GM20000 (cell line): ENCODE results near the gene NOXA1.

Experiments used
- DNase-seq: peaks from one replicate; pipeline ENCODE4 v3.0.0; 2012; ENCODE audit warnings: low spot score
- TF ChIP-seq, protein P1 (sequence below): IDR thresholded peaks from 2 replicates; pipeline ENCODE4 v1.5.1; 2012; ENCODE audit warnings: mild to moderate bottlenecking, control low read depth; ENCODE audit errors: extremely low read depth, missing control alignments

NOXA1 gene

DNA sequence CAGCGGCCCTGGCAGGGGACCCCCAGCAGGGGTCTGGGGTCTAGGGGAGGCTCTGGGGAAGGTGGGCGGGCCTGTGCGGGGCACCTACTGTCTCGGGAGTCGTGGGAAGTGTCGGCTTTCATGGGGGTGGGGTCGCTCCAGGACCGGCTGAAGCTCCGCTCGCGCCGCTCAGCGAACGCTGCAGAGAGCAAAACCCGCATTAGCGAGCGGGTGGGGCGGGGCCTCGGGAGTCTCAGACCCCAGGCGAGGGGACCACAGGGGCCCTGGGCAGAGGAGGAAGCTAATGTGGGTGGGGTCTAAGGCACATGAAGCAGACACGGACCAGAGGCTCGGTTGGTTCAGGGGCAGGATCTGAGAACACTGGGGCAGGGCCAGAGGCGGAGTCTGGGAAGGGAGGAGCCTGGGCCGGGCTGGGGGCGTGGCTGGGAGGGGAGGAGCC, 30.5 kb downstream of the NOXA1 start:
- peak; percentile 96 for DNase-seq
- TF ChIP-seq, protein P1, sequence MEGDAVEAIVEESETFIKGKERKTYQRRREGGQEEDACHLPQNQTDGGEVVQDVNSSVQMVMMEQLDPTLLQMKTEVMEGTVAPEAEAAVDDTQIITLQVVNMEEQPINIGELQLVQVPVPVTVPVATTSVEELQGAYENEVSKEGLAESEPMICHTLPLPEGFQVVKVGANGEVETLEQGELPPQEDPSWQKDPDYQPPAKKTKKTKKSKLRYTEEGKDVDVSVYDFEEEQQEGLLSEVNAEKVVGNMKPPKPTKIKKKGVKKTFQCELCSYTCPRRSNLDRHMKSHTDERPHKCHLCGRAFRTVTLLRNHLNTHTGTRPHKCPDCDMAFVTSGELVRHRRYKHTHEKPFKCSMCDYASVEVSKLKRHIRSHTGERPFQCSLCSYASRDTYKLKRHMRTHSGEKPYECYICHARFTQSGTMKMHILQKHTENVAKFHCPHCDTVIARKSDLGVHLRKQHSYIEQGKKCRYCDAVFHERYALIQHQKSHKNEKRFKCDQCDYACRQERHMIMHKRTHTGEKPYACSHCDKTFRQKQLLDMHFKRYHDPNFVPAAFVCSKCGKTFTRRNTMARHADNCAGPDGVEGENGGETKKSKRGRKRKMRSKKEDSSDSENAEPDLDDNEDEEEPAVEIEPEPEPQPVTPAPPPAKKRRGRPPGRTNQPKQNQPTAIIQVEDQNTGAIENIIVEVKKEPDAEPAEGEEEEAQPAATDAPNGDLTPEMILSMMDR: no peak

DNA sequence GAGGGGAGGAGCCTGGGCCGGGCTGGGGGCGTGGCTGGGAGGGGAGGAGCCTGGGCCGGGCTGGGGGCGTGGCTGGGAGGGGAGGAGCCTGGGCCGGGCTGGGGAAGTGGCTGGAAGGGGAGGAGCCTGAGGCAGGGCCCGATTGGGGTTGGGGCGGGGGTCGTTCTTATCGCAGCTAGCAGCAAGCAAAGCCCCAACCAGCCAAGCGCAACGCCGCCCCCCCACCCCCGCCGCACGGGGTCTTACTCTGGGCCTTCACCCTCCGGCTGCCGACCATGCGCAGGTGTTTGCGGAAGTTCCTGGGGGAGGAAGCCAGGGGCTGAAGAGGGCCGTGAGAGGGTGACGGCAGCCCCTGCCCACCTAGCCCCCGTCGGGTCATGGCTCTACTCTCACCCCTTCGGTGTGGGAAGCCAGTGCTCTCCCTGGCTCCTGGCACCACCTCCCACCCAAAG, 31.0 kb downstream of the NOXA1 start:
- DNase-seq: peak; percentile 81

DNA sequence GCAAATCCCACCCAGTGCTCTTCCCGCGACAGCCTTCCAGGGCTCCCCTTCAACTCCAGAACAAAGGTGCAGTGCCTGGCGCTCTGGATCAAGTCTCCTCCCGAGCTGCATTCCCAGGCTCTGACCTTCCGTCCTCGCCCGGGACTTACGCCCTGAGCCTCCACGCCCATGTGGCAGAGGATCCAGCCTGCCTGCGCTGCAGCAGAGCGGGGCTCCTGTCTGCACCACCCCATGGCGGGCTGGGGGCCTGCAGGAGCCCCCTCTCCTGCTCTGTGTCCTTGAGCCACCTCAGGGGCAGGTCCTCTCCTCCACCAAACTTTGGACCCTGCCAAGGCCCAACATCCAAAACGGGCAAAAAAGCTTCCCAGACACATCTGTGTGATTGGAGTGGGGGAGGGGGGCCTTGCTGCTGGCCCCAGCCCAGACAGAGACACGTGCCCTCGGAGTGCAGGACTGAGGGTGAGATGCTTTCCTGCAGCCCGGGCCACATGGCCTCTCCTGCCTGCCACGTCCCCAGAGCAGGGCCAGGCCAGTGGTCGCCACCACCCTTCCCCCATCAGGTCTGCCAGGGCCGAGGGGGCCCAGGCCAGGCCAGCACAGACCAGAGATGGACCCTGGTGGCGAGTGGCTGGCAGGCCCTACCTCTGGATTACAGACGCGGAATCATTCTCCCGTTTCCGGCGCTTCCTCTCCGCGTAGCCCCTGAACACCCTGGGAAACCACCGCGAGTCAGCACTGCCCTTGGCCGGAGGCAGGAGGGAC, 31.6 kb downstream of the NOXA1 start:
- TF ChIP-seq, protein P1: no peak
- DNase-seq: no peak

More for the DNA sequence above, 31.0 kb downstream of the NOXA1 start:
- TF ChIP-seq, protein P1: no peak

DNA sequence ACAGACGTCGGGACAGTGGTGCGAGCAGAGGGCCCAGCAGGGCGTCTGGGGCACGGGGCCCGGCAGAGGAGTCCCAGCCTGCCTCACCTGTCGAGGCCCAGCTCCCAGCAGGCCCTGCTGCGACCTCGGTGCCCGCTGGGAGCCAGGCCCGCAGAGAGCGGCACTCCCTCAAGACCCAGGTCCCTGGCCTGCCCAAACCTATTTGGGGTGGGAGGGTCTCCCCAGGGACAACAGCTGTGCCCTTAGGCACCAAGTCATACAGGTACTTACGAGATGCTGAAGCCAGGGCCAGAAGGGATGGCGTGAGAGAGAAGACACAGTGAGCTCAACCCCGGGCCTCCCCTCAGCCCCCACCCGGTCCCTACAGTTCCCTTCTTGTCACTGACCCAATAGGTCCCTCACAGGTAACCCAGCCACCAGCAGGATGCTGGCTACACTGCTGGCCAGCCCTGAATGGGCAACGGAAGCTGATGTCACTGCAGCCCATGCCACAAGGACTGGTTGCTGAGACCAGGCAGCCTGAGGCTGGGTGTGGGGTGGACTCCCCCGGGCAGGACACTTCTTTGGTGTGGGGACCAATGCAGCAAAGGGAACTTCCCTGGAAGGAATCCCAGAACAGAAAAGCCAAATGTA, 32.3 kb downstream of the NOXA1 start:
- DNase-seq: no peak
- TF ChIP-seq, protein P1: no peak

DNA sequence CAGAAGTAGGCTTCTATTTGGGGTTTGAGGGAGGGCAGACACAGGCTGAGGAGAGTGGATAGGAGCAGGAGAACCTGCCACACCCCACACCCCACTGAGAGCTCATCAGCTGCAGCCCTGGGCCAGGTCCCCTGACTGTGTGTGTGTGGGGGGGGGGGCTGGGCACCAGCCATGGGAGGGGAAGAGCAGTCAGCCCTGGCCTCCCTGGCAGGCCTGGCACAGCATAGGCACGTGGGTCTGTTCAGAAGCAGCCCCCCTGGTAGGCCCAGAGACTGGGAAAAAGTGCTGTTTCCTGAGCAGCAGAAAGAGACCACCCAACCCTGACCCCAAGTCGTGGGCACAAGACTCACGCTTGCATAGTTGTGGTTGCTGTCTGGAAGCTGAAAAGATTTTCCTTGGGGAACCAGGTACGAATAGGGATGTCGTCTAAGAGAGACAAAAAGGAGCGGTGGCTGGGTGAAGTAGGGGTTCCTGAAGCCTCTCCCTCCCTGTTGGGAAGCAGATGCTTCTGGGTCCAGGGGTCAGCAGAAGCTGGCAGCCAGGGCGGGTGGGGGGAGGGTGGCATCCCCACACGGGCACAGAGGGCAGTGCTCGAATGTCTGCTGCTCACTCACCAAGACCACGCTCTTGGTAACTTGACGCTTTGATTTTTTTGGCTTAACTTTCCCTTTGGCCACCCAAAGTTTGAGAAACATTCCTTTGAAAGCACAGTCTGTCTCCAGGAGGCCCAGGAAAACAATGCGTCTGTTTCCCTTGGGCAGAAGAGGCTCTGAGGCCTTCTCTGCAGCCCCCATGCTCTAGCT, 33.1 kb downstream of the NOXA1 start:
- no peak for DNase-seq
- TF ChIP-seq, protein P1: no peak

DNA sequence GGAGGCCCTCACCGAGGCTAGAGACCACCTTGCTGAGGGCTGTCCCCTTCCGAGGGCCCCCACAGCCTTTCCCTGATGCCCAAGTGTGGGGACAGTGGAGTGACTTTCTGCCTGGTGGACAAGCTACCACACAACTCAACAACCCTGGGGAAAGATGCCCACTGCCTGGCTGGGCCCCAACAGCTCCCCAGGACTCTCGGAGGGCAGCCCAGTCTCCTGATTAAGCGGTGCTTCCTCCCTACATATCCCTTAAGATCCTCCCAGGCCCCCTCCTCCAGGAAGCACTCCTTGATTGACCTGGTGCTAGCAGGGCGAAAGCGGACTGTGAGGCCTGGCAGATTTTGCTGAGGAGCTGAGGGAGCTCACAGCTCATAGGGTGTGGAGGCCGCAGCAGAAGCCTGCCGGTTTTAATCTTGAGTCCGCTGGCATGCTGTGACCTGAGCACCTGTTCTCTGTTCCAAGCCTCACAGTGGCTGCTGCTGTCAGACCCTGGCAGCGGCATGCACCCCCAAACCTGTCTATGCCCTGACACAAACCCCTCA, 33.7 kb downstream of the NOXA1 start:
- no peak for DNase-seq
- TF ChIP-seq, protein P1: no peak
